NB4 (cell line): ENCODE results near the gene PUDP.

Experiments used
- POLR2A ChIP-seq: IDR thresholded peaks from 2 replicates; pipeline ENCODE4 v1.6.1; 2011; ENCODE audit warnings: mild to moderate bottlenecking; ENCODE audit not compliant: insufficient read length; ENCODE audit errors: extremely low read depth
- TF ChIP-seq, protein P1 (sequence below): IDR thresholded peaks from one replicate; pipeline ENCODE4 v1.5.1; 2012; ENCODE audit warnings: low read depth, low read length

DNA sequence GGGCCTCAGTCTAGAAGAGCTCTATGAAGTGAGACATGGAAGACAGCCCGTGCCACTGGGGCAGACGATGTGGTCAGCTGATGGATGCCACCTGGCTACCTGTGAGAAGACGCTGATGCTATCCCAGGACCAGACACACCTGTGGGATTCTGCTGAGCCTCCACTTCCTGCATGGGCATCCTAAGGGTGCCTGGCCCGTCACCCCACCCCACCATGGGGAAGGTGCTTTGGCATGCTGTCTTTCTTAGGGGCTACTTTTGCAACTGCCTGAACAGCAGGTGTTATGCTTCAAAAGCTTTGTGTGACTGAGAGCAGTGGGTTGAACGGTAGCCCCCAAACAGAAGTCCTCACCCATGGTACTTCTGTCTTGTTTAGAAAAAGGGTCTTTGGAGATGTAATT is 65.4 kb downstream of the PUDP start:
- TF ChIP-seq, protein P1, sequence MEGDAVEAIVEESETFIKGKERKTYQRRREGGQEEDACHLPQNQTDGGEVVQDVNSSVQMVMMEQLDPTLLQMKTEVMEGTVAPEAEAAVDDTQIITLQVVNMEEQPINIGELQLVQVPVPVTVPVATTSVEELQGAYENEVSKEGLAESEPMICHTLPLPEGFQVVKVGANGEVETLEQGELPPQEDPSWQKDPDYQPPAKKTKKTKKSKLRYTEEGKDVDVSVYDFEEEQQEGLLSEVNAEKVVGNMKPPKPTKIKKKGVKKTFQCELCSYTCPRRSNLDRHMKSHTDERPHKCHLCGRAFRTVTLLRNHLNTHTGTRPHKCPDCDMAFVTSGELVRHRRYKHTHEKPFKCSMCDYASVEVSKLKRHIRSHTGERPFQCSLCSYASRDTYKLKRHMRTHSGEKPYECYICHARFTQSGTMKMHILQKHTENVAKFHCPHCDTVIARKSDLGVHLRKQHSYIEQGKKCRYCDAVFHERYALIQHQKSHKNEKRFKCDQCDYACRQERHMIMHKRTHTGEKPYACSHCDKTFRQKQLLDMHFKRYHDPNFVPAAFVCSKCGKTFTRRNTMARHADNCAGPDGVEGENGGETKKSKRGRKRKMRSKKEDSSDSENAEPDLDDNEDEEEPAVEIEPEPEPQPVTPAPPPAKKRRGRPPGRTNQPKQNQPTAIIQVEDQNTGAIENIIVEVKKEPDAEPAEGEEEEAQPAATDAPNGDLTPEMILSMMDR: no peak
- no peak for TF ChIP-seq POLR2A
